HPDE6-E6E7 (cell line): ENCODE data around the gene BACH1.
"Not testable (repeated sequence)": the region's sequence is repeated elsewhere in the genome, so short reads cannot be mapped to it uniquely, and the experiment has no call there.

Experiments
- DNase-seq: peaks from one replicate; pipeline ENCODE4 v3.0.0; 2011; ENCODE audit warnings: missing footprints; ENCODE audit errors: extremely low spot score

Gene BACH1

GRCh38 chr21:29298348-29299045 is at the start of gene BACH1:
Gene BACH1, plus strand, starts transcription at chr21:29298922. Its CDS starts 22,359 bp downstream, at chr21:29321281.
- DNase-seq: peak; percentile 88

GRCh38 chr21:29249289-29249688 is 49.4 kb upstream of the BACH1 start:
- not testable (repeated sequence) for DNase-seq

DNA sequence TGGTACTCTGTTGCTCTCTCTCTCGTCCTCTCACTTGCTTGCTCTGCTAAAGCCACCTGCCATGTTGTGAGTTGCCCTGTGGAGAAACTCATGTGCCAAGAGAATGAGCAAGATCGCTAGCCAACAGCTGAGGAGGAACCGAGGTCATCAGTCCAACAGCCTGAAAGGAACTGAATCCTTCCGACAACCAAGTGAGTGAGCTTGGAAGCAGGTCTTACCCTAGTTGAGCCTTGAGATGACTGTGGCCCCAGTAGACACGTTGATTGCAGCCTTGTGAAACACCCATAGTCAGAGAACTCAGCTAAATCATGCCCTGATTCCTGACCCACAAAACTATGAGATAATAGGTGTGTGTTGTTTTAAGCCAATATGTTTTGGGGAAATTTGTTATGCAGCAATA is 48.1 kb upstream of the BACH1 start:
- no peak for DNase-seq

GRCh38 chr21:29253861-29254260 is 44.9 kb upstream of the BACH1 start:
- not testable (repeated sequence) for DNase-seq

DNA sequence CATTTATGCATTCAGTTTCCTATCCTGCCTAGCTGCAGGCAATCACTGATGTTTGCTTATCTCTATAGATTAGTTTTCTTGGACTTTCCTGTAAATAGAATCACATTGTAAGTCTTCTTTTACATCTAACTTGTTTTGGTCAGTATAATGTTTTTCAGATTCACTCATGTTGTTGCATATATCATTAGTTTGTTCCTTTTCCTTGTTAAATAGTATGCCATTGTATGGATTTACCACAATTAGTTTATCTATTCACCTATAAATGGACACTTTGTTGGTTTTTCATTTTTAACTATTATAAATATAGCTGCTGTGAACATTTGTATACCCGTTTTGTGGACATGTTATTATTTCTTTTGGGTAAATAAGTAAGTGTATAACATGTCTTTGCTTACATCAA is 44.2 kb upstream of the BACH1 start:
- DNase-seq: no peak

- no peak for DNase-seq
These were observed 42.4 kb upstream of the BACH1 start for GRCh38 chr21:29256126-29256910.

- DNase-seq: no peak
These were observed 41.0 kb upstream of the BACH1 start for GRCh38 chr21:29257701-29258100.

DNA sequence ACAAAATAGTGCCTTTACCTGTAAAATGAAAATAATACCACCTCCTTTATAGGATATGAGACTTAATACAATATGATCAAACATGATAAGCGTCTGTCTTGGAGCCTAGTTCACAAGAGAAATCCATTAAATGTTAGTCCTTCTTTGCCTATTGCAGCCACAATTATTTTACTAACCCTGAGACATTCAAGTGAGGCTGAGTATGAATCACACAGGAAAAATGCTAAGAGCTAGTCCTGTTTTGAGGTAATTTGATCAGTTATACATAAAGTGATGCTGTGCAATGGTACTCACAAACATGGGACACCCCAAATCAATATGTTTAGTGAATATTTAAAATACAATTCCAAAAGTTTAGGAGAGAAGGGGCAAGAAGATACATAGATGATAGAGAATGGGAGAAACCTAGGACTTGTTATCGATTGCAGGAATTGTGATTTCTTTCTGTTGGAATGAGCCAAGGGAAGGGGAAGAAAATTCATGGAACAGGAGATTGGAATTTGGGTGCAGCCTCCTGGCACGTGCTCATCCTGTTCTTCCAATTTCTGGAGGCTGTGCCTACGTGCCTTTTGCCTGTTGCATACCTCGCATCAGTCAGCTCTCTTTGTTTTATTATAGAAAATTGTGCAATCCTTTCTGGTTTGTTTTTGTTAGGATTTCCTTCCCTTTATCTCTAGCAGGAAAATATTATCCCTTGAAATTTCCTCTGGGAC is 39.9 kb upstream of the BACH1 start:
- peak; percentile 55 for DNase-seq

GRCh38 chr21:29260461-29260860 is 38.3 kb upstream of the BACH1 start:
- no peak for DNase-seq

GRCh38 chr21:29261555-29262540 is 36.9 kb upstream of the BACH1 start:
- DNase-seq: peak; percentile 70

GRCh38 chr21:29264721-29265120 is 34.0 kb upstream of the BACH1 start:
- DNase-seq: no peak

DNA sequence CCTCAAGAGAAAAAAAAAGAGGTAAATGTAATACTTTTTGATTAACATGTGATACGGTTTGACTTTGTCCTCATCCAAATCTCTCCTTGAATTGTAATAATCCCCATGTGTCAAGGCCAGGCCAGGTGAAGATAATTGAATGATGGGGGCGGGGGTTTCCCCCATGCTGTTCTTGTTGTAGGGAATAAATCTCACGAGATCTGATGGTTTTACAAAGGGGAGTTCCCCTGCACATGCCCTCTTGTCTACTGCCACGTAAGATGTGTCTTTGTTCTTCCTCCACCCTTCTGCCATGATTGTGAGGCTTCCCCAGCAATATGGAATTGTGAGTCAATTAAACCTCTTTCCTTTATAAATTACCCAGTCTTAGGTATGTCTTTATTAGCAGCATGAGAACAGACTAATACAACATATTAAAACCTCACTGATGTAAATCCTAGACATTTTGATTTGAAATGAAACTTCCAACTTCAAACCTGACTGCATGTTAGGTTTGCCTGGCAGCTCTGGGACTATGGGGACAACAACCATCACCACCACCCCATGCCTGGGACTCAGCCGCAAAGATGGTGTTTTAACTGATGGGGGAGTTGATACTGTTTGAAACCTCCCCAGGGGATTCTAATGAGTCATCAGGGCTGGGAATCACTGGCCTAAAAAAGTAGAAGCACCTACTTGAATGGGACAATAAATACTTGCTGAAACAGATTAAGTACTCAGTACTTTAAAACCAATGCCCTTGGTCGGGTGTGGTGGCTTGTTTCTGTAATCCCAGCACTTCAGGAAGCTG is 32.8 kb upstream of the BACH1 start:
- no peak for DNase-seq

- no peak for DNase-seq
These were observed 31.1 kb upstream of the BACH1 start for GRCh38 chr21:29267666-29268065.

DNA sequence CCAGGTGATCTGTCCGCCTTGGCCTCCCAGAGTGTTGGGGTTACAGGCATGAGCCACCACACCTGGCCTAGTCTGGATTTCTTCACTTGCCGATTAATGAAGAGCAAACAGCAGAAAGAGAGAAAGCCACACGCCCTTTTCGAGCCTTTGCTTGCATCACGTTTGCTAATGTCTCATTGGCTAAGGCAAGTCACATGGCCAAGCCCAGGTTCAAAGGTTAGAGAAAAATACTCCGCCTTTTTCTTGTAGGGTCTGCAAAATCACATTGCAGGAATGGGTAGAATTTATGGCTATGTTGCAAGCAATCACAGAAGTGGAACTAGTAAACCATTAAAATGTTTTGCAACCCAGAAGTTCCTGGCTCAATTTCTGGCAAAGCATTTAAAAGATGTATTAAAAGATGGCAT is 26.8 kb upstream of the BACH1 start:
- no peak for DNase-seq

GRCh38 chr21:29277442-29277841 is 21.3 kb upstream of the BACH1 start:
- DNase-seq: no peak

- no peak for DNase-seq
These were observed 19.2 kb upstream of the BACH1 start for GRCh38 chr21:29279558-29279957.

DNA sequence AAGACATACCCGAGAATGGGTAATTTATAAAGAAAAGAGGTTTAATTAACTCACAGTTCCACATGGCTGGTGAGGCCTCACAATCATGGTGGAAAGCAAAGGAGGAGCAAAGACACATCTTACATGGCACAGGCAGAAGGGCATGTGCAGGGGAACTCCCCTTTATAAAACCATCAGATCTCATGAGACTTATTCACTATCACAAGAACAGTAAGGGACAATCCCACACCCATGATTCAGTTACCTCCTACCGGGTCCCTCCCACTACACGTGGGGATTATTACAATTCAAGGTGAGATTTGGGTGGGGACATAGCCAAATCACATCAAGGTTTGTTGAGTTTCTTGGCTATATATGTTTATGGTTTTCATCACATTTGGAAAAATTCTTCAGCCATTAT is 16.9 kb upstream of the BACH1 start:
- not testable (repeated sequence) for DNase-seq

- DNase-seq: no peak
These were observed 11.3 kb upstream of the BACH1 start for GRCh38 chr21:29287383-29287782.

DNA sequence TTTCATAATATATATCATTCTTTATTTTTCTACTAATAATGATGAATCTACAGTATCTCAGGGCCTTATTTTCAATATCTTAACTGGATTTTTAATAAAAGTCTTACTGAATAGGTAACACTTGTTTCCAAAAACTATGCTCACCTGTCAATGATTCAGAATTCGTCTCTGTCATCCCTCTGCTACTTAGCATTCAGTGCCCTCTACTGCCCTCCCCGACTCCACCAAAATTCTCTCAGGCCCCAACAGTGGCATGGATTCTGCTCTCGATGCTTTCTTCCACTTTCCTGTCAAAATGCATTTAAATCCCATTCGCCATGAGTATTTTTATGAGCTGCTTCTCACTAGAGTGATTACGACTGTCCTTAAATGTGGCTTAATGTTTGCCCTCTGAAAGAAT is 10.5 kb upstream of the BACH1 start:
- no peak for DNase-seq

DNA sequence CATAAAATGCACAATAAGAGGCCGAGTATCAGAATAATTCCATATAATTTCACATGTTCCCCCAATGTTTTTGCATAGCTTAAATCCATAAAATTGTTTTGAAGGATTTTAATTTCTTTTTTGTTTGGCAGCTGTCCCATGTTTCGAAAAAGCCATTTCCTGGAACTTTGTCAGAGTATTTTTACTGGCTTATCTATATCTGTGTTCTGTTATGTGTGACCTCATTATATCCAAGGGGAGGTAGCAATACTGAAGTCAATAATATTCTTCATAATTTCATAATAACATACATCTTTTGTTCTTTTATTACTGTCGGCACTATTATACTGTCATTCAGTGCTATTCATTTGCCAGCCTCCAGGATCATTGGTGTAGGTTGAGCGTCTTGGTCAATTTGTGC is 9.4 kb upstream of the BACH1 start:
- DNase-seq: no peak

DNA sequence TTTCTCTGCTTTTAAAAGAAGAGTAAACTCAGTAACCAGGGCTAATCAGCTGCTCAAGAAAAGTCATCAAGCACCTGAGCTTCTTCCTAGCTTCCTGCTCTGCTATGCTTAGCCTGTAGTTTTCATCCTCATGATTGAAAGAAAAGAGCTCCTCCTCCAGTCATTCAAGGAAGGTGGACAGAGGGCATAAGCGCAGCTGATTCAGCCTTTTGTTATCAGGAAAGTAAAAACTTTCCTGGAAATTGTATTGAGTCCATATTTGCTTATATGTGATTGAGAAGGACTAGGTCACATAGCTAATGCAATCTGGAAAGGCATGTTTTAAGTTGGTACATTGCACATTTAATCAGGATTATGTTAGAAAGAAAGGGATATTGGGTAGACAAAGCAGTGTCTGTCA is 8.5 kb upstream of the BACH1 start:
- DNase-seq: no peak
